IPS-18c (cell line): ENCODE data around the gene PRR19.
"Not testable (repeated sequence)": the region's sequence is repeated elsewhere in the genome, so short reads cannot be mapped to it uniquely, and the experiment has no call there.

Source experiments
- H3K4me3 ChIP-seq: 2 replicates; pipeline ENCODE4 v1.7.0; 2013; ENCODE audit warnings: low read depth, mild to moderate bottlenecking, low read length, moderate library complexity; ENCODE audit not compliant: insufficient read depth
- H3K9me3 ChIP-seq: one replicate; pipeline ENCODE4 v1.6.1; 2013; ENCODE audit warnings: mild to moderate bottlenecking, low read length, moderate library complexity; ENCODE audit not compliant: control insufficient read depth, insufficient read depth

PRR19 gene

GRCh38 chr19:42327381-42327780, 25.4 kb downstream of the PRR19 start:
- no peaks in the 10 kb centered on the region for H3K9me3 ChIP-seq
- H3K4me3 ChIP-seq = no peak overlapping the region

GRCh38 chr19:42328106-42328505, 26.2 kb downstream of the PRR19 start:
- no peaks in the 10 kb centered on the region for H3K9me3 ChIP-seq
- H3K4me3 ChIP-seq = no peak overlapping the region

- H3K9me3 ChIP-seq = no peaks in the 10 kb centered on the region
- no peak overlapping the region for H3K4me3 ChIP-seq
Measured at GRCh38 chr19:42328854-42329253, 26.9 kb downstream of the PRR19 start.

GRCh38 chr19:42330241-42330711, 28.3 kb downstream of the PRR19 start:
- no peaks in the 10 kb centered on the region for H3K9me3 ChIP-seq
- H3K4me3 ChIP-seq = no peak overlapping the region

GRCh38 chr19:42331333-42331732, 29.4 kb downstream of the PRR19 start:
- not testable (repeated sequence) for H3K4me3 ChIP-seq

GRCh38 chr19:42332059-42332458, 30.1 kb downstream of the PRR19 start:
- H3K4me3 ChIP-seq = no peak overlapping the region
- H3K9me3 ChIP-seq = no peaks in the 10 kb centered on the region

More at GRCh38 chr19:42331333-42331732, 29.4 kb downstream of the PRR19 start:
- not testable (repeated sequence) for H3K9me3 ChIP-seq

- H3K9me3 ChIP-seq = no peaks in the 10 kb centered on the region
- H3K4me3 ChIP-seq = no peak overlapping the region
Measured at GRCh38 chr19:42333018-42333417, 31.1 kb downstream of the PRR19 start.

GRCh38 chr19:42333975-42334696, 32.2 kb downstream of the PRR19 start:
- Histone ChIP-seq H3K9me3 (no peaks in the 10 kb centered on the region), H3K4me3 (no peak overlapping the region)

- H3K4me3 ChIP-seq = no peak overlapping the region
- H3K9me3 ChIP-seq = no peaks in the 10 kb centered on the region
Measured at GRCh38 chr19:42334697-42335373, 32.9 kb downstream of the PRR19 start.

GRCh38 chr19:42335374-42335936, 33.5 kb downstream of the PRR19 start:
- Histone ChIP-seq H3K9me3 (no peaks in the 10 kb centered on the region), H3K4me3 (no peak overlapping the region)

- no peak overlapping the region for H3K4me3 ChIP-seq
- no peaks in the 10 kb centered on the region for H3K9me3 ChIP-seq
Measured at GRCh38 chr19:42335971-42336370, 34.0 kb downstream of the PRR19 start.

- not testable (repeated sequence) for H3K9me3 ChIP-seq, H3K4me3 ChIP-seq
Measured at GRCh38 chr19:42339126-42339860, 37.4 kb downstream of the PRR19 start.

- not testable (repeated sequence) for H3K4me3 ChIP-seq, H3K9me3 ChIP-seq
Measured at GRCh38 chr19:42339922-42340321, 38.0 kb downstream of the PRR19 start.

GRCh38 chr19:42343344-42344110, 41.6 kb downstream of the PRR19 start:
- H3K9me3 ChIP-seq = no peaks in the 10 kb centered on the region
- no peak overlapping the region for H3K4me3 ChIP-seq

GRCh38 chr19:42344336-42344893, 42.5 kb downstream of the PRR19 start:
- no peaks in the 10 kb centered on the region for H3K9me3 ChIP-seq
- no peak overlapping the region for H3K4me3 ChIP-seq

GRCh38 chr19:42345191-42345812, 43.4 kb downstream of the PRR19 start:
- no peak overlapping the region for H3K4me3 ChIP-seq
- no peaks in the 10 kb centered on the region for H3K9me3 ChIP-seq
